HPDE6-E6E7 (cell line): ENCODE measurements around the gene AKAP9.
"Not testable (repeated sequence)": the region's sequence is repeated elsewhere in the genome, so short reads cannot be mapped to it uniquely, and the experiment has no call there.

Source experiments
- DNase-seq: peaks from one replicate; pipeline ENCODE4 v3.0.0; 2011; ENCODE audit warnings: missing footprints; ENCODE audit errors: extremely low spot score

Gene AKAP9

DNA sequence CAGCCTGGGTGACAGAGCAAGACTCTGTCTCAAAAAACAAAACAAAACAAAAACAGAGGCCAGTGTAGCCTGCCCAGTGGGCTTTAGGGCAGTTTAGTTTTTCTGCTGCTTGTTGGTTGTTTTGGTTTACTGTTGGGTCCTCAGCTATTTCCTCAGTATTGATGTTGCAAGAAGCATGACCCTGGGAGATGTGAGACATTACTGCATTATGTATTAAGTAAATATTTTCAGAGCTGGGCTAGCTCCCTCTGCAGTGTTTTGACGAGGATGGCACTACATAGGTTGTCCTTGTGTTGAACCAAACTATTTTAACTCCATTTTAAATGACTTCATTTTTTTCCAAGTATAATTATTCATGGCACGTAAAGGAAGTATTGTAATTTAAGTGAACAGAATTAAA lies 4.8 kb downstream of the AKAP9 start:
- DNase-seq: no peak

GRCh38 chr7:91946549-91946948 lies 5.9 kb downstream of the AKAP9 start:
- DNase-seq: no peak

DNA sequence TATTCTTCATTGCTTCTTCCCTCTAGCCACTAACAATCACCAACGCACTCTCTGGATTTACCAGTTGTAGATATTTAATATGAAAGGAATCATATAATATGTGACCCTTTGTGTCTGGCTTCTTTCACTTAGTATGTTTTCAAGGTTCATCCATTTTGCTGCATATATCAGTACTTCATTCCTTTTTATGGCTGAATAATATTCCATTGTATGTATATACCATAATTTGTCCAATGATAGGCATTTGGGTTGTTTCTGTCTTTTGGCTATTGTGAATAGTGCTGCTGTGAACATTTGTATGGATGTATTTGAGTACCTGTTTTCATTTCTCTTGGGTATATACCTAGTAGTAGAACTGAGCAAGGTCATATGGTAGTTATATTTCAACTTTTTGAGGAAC lies 7.3 kb downstream of the AKAP9 start:
- no peak for DNase-seq

- DNase-seq: no peak
Measured at GRCh38 chr7:91949221-91950009, 8.8 kb downstream of the AKAP9 start.

- DNase-seq: no peak
Measured at GRCh38 chr7:91953618-91954017, 13.0 kb downstream of the AKAP9 start.

DNA sequence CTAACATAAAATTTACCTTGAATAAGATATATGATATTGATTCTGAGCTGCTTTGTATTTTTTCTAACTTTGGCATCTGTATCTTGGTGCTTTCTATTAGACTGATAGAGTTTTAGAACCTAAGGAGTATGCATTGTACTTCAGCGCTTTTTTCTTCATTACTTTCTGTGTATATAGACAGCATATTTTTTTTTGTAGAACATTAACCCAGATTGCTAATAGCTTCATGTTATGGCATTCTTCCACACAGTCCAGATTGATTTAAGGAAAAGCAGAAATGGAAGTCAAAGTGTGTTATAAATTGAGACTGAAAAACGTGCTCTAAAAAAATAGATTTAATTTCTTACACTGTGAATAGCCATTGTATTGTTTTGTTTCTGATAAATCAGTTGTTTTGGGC lies 15.8 kb downstream of the AKAP9 start:
- DNase-seq: not testable (repeated sequence)

DNA sequence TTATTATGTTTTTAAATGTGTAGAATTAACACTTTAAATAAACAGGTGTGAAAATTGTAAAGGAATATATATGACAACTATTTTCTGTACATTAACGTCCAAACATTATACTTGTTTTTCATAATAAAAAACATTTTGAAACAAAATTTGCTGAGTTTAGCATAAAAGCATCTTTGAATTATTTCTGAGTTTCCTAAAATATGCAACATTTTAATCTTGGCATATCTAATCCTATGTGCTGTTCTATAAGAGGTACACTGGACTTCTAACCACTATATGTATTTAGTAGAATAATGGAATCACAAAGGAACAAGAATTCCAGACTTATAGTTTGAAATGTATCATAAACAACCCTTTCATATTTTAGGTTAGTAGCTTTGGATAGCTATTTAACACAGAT lies 16.6 kb downstream of the AKAP9 start:
- DNase-seq: no peak

DNA sequence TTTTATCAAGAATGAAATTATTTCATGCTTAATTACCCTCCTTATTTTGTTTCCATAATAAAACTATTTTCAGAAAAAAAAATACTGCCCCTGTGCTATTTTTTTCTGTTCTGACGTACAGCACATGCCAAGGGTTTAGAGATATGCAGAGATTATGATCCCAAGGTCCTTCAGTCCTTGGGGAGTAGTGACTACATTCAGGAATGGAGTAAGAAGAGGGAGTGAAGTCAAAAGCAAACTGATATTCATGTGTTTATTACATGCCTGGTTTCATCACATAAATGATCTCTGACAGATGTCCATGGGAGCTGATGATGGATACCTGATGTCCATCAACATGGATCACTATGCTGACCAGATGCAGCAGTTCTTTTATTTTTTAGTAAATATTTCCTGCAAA lies 17.2 kb downstream of the AKAP9 start:
- no peak for DNase-seq

- DNase-seq: no peak
Measured at GRCh38 chr7:91959023-91959422, 18.4 kb downstream of the AKAP9 start.

DNA sequence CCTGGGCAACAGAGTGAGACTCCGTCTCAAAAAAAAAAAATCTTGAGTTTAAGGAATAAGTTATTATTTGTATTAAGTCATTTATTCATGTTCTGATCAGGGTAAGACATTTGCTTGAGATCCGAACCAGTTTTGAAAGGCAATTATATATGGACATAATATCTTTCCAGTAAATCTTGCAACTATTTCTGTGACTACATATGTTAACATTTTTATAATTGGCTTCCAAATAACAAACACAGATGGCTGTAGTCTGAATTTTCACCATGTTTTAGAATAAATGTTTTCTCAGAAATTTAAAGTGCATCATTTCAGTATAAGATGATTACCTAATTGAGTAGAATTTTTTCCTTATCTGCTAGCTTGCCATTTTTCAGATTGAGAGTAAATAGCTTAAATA lies 21.2 kb downstream of the AKAP9 start:
- no peak for DNase-seq

GRCh38 chr7:91962419-91962818 lies 21.8 kb downstream of the AKAP9 start:
- DNase-seq: no peak

DNA sequence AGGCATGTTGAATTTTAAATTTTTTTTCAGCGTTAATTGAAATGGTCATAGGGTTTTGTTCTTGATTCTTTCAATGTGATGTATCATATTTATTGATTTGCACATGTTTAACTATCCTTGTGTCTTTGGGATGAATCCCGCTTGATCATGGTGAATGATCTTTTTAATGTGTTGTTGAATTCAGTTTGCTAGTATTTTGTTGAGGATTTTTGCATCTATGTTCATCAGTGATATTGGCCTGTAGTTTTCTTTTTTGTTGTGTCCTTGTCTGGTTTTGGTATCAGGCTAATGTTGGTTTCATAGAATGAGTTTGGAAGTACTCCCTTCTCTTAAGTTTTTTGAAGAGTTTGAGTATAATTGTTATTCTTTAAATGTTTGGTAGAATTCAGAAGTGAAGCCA lies 26.9 kb downstream of the AKAP9 start:
- DNase-seq: not testable (repeated sequence)

DNA sequence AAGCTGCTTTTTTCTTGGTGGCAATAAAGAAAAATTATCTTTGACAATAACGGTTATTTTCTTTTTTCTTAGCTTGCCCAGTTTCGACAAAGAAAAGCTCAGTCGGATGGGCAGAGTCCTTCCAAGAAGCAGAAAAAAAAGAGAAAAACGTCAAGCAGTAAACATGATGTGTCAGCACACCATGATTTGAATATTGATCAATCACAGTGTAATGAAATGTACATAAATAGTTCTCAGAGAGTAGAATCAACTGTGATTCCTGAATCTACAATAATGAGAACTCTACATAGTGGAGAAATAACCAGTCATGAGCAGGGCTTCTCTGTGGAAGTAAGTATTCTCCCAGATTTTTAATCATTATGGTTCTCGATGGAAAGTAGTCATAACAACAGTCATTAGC lies 33.0 kb downstream of the AKAP9 start:
- no peak for DNase-seq

GRCh38 chr7:91974066-91974465 lies 33.4 kb downstream of the AKAP9 start:
- no peak for DNase-seq

- DNase-seq: no peak
Measured at GRCh38 chr7:91976743-91977142, 36.1 kb downstream of the AKAP9 start.

DNA sequence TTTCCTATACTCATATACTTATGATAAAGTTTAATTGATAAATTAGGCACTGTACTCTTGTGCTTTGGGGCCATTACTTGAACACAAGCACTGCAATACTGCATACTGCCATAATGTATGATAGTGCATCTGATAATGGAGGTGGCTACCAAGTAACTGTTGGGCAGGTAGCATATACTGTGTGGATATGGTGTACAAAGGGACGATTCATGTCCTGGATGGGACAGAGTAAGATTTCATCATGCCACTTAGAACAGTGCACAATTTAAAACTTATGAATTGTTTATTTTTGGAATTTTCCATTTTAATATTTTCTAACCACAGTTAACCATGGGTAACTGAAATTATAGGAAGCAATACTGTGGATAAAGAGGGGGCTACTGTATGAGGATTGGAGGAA lies 38.9 kb downstream of the AKAP9 start:
- no peak for DNase-seq

DNA sequence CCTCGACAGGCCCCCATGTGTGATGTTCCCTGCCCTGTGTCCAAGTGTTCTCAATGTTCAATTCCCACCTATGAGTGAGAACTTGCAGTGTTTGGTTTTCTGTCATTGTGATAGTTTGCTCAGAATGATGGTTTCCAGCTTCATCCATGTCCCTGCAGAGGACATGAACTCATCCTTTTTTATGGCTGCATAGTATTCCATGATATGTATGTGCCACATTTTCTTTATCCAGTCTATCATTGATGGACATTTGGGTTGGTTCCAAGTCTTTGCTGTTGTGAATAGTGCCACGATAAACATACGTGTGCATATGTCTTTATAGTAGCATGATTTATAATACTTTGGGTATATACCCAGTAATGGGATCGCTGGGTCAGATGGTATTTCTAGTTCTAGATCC lies 41.7 kb downstream of the AKAP9 start:
- DNase-seq: not testable (repeated sequence)

- DNase-seq: no peak
Measured at GRCh38 chr7:91988213-91988612, 47.6 kb downstream of the AKAP9 start.

DNA sequence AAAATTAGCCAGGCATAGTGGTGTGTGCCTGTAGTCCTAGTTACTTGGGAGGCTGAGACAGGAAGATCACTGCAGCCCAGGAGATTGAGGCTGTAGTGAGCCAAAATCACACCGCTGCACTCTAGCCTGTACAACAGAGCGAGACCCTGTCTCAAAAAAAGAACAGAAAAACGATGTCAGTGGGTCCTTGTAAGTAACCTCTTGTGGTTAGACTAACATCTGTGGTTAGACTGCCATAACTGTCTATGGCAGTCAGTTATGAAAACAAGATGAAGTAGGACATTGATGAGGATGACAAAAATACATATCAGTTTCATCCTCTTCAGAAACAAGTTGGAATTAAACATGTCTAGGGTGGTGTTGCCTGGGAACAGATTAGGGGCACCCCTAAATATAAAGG lies 53.3 kb downstream of the AKAP9 start:
- DNase-seq: no peak

GRCh38 chr7:91995391-91996105 lies 54.9 kb downstream of the AKAP9 start:
- DNase-seq: no peak

- DNase-seq: no peak
Measured at GRCh38 chr7:91999631-92000565, 59.2 kb downstream of the AKAP9 start.

DNA sequence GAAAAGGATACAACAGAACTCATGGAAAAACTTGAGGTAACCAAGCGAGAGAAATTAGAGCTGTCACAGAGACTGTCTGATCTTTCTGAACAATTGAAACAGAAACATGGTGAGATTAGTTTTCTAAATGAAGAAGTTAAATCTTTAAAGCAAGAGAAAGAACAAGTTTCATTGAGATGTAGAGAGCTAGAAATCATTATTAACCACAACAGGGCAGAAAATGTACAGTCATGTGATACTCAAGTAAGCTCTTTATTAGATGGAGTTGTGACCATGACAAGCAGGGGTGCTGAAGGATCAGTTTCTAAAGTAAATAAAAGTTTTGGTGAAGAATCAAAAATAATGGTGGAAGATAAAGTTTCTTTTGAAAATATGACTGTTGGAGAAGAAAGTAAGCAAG lies 62.1 kb downstream of the AKAP9 start:
- no peak for DNase-seq
